HG02763 (cell line): Measurements from ENCODE around the gene ERC2.
"Not testable (repeated sequence)": the region's sequence is repeated elsewhere in the genome, so short reads cannot be mapped to it uniquely, and the experiment has no call there.

Experiments
- ATAC-seq: cut with Tn5 transposase; IDR thresholded peaks from one replicate; pipeline ENCODE4 v1.9.1; 2021; ENCODE audit warnings: mild to moderate bottlenecking, moderate library complexity; ENCODE audit not compliant: unreplicated experiment

Gene ERC2

DNA sequence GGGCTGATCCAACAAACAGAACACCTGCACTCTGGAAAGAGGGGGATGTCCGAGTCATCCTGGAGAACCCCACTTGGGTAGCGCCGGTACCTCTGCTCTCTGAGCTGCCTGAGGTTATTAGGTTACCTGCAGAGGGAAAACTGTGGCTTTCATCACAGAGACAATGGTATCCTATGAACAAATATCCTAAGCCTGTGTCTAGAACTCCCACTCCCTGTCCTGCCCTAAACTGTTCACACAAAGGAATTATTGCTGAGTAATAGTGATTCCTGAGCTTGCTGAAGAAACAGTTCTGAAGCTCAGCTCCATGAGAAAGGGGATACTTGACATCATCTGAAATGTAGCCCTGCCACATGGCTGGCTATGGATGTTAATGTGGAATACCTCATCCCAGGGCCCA, 949.2 kb downstream of the ERC2 start:
- ATAC-seq = no peak

DNA sequence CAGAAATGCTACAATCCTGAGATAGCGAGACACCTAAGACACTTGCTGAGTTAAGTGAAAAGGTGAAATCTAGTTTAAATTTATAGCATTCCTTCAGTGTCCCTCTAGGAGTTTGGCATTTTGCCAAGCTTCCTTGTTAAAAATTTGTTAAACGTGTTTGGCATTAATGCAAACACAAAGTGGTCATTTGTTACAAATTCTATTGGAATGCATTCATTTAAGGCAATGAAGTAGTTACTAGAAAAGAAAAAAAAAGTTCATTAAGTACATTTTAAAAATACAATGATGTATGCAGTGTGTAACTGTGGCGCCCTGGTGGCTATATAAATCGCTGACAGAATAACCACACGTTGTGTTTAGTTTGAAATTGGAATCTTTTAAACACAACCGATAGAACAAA, 949.8 kb downstream of the ERC2 start:
- no peak for ATAC-seq

DNA sequence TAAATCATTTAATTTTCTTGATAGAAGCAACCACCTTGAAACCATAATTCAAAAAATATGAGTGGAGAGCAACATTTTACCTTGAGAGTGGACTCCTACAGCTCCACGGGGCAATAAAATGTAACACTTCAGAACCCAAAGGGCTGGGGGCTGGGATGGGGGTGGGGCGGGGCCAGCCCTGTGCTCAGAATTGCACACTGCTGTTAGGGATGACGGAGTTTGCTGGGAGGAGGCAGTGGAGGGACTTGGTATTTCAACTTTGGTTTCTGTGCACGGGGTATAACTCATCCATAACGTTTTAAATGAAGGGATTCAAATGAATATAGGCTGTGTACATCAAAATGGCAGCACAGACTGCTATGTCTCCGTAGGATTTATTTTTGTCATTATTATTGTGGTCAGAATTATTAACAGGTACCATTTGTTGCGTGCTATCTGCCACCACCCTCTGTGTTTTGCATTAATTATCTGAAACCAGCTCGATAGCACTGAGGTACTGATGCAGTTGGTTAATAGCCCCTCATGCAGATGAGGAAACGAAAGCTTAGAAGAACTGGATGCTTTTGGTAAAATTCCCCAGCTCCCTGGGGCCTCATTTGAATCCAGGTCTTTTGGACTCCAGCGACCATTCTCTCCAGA, 951.8 kb downstream of the ERC2 start:
- ATAC-seq = no peak

DNA sequence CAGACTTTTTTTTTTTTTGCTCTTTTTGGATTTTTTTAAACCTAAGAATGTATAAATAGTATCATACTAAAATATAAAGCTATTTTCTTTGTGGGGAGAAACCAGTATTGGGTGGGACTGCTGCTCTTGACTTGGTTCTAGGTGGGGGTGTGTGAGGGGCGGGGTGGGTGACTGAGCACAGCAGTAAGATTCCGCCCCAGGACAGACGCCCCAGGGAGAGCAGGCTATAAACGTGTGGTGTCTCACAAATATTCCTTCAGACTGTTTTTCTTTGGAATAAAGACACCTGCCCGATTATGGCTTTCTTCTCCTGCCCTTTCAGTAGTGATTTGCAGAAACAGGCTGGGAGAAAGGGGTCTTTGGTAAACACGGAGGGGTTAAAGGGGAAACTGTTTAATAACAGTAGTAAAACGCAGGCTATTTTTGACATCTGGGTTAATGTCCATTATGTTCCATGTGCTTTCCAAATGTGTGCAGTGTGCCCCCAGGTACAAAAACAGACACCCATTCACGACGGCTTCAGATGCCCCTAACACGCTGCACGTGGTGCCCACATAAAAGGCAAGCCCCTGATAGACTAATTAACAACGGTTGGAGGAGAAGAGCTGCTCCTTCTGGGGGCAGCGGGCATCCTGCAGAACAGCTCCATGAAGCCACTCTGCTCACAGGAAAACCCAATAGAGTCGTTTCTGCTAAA, 952.6 kb downstream of the ERC2 start:
- ATAC-seq = no peak

DNA sequence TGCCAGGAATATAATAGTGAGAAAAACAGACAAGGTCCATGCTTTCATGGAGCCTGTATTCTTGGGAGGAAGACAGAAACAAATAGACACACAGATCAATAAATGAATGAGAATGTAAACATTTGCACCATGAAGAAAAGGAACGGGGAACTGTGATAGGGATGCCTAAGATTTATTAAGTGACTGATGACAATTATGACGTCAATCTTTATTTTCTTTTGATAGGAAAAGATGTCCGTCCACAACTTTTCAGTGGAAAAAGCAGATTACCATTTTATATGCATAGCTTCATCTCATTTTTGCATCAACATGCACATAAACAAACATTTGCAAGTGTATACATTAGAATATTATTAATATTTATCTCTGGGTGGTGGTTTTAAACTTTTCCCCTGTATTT, 953.3 kb downstream of the ERC2 start:
- ATAC-seq = no peak

DNA sequence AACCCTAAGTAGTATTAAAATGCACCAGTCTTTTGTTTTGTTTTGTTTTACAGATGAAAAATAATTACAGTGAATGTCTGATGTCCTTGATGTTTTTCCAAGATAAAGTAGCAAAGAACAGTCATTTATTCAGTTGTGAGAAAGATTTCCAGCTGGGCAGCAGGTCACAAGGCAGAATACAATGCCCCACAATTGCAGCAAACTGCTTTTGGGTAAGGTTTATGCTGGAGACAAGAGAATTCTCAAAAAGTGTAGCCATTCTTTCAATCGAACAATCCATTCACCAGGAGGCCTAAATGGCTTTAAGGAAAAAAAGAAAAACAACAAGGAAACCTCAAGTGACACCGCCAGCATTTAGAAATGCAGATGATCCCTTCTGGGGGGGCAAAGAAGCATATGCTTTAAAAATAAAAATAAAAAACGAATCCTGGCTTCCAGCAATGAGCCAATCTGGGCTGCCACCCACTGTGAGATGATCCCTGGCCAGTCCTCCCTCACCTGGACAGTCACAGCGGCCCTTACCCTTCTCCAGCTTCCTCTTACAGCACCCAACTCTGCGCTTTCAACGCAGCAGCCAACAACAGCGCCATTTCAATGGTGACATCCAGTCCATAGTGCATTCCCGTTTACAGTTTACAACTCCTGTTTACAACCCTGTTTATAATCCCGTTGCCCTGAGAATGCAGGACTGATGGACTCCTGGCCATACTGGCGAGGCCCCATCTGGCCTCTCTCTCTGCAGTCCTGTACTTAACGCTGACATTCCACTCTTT, 955.5 kb downstream of the ERC2 start:
- no peak for ATAC-seq

DNA sequence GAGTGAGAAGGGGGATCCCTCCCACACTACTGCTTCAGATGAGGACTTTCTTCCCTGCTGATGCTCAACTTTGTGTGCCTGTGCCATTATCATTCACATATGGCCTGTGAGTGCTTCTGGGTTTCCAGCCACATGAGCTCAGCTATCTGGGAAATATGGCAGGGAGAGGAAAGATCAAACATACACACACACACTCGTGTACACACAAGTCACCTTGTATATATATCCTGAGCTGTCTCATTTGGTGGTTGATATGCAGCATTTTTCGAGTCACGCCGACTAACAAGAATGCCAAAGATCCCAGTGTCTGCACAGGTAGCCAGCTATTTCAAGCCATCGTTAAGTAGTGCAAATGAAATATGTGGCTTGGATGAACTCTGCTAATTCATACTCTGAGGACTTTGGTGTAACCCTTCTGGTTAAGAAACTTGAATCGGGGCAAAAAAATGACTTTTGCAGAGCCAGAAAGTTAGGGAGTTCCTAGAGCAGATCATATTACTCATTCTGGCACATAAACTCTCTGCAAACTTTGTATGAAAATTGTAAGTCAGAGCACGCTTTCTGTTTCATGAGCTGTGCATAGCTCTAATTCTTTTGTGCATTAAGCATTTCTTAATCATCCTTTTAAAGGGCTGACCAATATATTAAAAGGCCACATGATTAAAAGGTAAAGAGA, 956.2 kb downstream of the ERC2 start:
- no peak for ATAC-seq

DNA sequence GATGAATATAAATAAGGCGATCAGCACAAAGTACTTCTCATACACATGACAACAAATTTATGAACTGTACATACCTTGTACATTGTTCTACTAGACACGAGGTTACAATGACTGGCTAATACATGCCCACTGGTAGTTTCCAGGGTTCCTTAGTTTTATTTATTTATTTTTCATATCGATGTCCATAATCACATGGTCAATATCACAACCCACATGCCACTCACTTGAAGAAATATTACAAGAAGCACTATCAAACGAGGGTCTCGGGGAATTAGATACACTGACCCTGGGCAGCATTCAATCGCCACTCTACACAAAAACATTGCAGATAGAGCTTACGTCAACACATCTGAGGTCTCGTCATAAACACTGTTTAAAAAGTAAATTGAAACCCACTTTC, 959.9 kb downstream of the ERC2 start:
- no peak for ATAC-seq

DNA sequence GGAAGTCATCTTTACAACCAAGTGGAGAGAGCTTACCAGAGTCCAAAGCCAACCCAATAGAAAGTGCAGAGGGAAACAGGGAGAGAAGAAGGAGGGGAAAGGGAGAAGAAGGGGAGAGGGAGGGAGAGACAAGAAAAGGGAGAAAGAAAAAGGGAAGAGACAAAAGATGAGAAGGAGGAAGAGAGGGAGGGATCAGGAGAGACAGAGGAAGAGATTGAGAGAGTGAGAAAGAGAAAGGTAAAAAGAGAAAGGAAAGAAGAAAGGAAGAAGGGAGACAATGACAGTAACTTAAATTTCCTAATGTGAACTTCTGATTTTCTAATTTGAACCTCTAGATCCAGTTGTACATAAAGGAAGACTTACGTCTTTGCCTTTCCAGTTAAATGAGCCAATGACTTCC, 960.5 kb downstream of the ERC2 start:
- no peak for ATAC-seq

DNA sequence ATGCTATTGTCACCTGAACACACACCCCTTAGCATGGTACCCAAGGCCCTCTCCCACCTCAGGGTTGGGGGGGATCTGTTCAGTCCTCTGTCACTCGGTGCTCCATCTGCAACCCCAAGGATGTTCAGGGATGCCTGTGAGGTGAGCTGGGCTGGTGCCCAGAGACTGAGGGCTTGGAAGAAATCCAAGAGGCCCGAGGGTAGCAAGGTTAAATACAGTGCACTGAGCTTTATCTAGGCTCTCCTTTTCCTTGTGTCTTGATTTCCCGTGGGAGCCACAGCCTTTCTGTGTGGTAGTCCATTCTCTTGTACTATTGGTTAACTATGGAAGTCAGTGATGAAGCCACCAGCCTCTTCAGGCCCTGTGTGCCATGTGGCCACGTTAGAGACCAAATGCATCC, 962.5 kb downstream of the ERC2 start:
- ATAC-seq = no peak

DNA sequence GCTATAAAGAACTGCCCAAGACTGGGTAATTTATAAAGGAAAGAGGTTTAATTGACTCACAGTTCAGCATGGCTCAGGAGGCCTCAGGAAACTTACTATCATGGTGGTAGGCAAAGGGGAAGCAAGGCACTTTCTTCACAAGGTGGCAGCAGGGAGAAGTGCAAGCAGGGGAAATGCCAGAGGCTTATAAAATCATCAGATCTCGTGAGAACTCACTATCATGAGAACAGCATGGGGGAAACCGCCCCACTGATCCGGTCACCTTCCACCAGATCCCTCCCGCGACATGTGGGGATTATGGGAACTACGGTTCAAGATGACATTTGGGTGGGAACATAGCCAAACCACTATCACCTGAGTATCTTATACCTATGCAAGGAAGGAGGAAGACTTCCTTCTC, 963.2 kb downstream of the ERC2 start:
- ATAC-seq = not testable (repeated sequence)

DNA sequence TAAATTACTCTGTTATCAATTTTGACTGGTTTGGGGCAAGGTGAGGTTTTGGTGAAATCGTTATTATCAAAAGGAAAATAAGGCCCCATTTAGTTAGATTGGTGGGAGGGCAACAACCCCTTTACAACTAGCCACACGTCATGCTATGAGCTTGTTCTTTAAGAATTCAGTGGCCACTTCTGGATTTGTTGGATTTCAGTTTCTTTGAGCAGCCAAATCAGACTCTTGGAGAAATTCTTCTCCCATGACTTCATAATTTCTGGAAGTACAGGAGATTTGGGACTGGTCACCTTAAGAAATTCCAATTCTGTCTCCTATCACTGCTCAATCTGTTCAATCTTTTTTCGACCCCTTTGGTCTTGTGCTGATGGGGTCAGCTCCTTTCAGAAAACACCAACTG, 966.4 kb downstream of the ERC2 start:
- ATAC-seq = no peak

DNA sequence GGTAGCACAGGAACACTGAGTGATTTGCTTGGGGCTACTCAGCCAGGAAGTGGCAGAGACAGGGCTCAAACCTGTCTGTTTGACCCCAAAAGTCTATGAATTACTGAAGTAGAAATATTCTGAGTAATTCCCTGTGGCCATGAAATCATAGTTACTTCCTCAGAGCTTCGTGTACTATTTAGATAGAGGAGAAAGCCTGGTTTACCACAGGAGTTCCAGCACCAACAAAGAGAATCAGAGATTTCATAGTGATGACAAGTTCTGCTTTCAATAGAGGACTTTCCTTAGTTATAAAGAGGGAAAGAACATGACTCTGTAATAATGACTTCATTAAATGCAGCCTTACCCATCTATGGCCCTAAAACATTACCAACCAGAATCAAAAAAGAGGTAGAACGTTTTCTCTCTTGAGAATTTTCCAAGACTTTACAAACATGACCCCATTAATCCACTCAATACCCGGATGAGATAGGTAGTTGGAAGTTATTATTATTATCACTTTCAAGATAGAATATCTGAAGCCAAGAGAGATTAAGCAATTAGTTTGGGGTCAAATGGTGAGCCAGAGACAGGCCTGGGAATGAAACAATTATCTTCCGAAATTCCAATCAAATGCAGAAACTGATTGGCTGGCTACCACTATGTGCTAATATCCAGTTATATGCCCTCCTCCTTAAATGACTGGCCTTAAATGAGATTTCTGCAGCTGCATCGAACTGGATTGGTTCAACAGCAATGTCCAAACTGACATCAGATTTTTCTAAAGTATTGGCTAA, 967.5 kb downstream of the ERC2 start:
- ATAC-seq = no peak

DNA sequence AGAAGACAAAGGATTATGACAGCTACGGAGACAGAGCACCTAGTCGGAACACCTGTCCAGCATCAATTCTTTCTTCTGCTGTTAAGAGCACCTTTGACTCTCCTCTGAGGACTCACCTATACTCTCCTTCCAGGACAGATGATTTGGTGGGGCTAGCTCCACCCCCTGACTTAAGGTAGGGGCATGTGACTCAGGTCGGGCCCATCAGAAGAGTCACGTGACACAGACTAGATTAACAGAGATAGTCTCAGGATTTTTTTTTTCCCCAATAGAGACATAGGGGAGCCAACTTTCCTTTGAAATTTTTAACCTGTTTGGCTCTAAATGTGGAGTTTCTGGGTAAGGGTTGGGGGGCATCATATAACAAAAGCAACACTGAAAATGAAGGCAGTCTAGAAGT, 969.7 kb downstream of the ERC2 start:
- ATAC-seq = no peak

DNA sequence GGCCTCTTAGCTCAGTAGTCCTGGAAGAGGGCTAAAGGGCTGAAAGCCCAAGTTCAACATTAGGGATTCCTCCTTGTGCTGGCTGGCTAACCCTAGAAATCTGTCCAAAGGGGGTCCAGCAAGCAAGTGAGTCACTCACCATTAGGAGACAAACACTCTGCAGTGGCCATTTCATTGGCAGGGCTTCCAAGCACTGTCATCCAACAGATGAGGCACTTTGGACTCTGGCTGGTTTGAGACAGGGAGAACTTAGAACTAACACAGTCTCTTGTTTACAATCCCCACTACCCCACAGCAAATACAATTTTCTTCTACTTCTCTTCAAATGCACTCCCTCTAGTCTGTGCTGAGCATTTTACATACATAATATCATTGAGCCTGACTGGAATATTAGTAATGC, 971.0 kb downstream of the ERC2 start:
- ATAC-seq = no peak

DNA sequence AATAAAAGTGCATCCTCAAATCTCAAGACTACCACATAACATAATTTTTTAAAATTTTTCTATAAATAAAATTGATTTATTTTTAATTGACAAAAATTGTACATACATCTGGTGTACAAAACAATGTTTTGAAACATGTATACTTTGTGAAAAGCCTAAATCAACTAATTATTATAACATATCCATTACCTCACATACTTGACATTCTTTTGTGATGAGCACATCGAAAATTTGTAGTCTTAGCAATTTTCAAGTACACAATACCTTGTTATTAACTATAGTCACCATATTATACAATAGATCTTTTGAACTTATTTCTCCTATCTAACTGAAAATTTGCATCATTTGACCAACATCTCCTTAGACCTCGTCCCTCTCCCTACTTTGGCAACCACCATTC, 973.3 kb downstream of the ERC2 start:
- no peak for ATAC-seq

DNA sequence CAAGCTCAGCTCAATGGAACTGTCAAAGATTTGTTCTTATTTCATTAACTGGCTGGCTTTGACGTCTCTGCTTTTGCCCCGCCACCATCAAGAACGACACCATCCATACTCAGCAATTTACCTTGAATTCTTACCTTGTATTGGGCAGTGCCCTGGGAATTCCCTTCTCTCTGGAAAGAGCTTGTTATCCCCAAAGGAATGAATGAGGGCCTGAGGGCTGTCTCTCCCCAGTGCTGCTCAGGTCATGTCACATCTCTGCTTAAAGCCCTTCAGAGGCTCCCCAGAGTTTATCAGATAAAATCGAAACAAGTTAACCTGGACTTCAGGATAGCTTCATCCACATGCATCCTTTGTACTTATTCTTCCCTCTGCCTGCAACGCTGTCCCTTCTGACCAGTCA, 975.3 kb downstream of the ERC2 start:
- ATAC-seq = no peak

DNA sequence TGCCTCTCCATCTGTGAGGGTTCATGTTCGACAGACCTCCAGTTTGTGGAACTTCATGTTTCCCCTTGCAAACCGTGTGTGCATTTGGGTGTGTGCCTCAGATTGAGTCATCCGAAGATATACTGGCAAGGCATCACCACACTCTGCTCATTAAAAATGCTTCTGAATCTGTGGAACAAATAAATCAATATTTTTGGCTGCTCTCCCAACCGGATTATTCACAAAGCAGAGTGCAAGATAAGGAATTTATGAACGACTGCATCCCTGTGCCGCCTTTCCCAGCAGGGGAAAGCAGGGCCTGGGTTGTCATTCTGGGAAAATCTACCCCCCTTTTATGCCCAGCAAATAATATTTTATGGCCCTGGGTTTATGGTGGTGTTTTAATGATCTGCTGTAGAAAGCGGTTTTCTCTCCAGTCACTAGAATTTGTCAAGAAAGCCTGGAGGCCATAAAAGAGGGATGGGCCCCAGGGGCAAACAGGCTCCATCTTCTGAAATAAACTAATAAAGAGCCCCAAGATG, 976.9 kb downstream of the ERC2 start:
- ATAC-seq = no peak

DNA sequence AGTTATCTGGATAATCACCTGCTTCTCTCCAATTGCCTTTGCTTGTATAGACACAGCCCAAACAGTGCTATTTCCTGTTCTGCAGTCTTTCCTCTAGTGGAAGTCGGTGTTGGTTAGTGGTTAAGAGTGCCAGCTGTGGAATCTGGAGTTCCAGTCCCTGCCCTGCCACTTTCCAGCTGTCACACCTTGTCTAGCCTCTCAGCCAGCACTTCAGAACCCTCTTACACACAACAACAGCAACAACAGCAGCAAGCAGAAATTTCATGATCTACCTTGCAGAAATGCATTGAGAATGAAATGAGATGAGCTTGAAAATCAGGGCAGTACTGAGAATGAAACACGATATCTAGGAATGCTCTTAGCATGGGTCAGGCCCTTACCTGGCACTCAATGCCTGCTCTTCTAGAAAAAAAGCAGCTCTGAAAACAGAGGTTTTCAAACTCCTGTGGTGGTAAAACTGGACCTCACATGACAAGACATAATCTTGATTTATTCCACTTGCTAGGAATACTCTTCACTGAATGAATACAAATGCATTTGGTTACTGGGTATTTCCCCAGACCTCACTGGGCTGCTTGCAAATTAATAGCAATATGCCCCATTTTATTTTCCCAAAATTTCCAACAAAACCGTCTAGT, 977.9 kb downstream of the ERC2 start:
- no peak for ATAC-seq

DNA sequence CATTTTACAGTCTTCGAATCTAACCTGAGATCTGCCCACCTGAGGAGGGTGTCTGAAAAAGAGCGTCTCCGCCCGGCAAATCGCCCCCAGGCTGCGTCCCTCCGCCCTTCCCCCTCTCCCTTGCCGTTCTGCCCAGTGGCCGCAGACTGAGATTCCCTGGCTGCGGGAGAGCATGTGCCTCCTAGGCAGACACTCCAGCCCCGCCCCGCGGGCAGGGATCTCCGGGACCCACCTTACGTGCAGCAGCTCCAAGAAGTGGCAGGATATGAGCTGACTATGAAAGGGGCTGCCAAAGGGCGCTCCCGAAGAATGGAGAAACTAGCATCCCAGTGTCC, 978.5 kb downstream of the ERC2 start:
- ATAC-seq = no peak
